Measurements from ENCODE around the gene ABTB2. TPM values are rescaled to one million over a fixed set of nuclear protein-coding genes. Genes with fewer than 3 reads are reported as not detected.

The ABTB2 gene
- total and polyA plus RNA-seq, 2 donors (not counting 1 experiment from before 2014, with no cell fraction given), result 1.0 to 5.8 TPM

DNA sequence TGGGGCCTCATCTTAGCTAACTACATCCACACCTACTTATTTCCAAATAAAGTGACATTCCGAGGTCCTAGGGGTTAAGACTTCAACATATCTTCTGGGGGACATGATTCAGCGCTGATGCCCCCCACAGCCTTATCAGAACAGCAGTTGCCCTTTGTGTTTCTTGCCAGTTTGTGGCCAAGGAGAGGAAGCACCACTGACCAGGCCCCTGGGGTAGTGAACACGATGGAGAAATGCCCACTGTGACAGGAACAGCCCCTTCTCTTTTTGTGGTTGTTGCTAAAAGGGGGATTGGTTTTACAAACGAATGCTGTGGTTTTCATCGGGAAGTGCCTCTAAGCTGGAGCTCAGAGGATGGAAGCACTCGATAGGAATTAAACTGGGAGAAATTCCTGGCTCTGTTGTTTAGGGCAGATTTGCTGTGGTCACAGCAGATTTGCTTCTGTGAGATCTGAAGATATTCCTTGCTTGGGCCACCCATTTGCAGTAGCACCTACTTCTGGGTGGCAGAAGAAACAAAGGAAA is 88.8 kb downstream of the ABTB2 start:
- TF ChIP-seq EZH2 (IDR thresholded peaks at IDR 0.05; ENCODE audit: low read length, missing control alignments) (no peak), CTCF (conservative IDR thresholded peaks at IDR 0.05 in 1 of 2, IDR thresholded peaks at IDR 0.05 in 1 of 2; ENCODE audit: low read depth in 1 of 2, low read length in 2 of 2) (no peak)
- Histone ChIP-seq H3K27ac (ENCODE audit: insufficient read depth, low read length) (no peak overlapping the region), H4K20me1 (ENCODE audit: control insufficient read depth, extremely low read depth, insufficient read depth, low read length) (no peaks in the 10 kb centered on the region), H3K9ac (ENCODE audit: insufficient read depth, low read length) (no peak overlapping the region), H3K27me3 (ENCODE audit: control insufficient read depth, insufficient read depth, low read length) (no peaks in the 10 kb centered on the region), H3K36me3 (ENCODE audit: control insufficient read depth, insufficient read depth, low read length) (no peaks in the 10 kb centered on the region), H3K9me3 (ENCODE audit: control insufficient read depth, insufficient read depth, low read depth, low read length) (no peaks in the 10 kb centered on the region), H3K79me2 (ENCODE audit: control insufficient read depth, insufficient read depth, low read length) (no peaks in the 10 kb centered on the region), H3K4me1 (ENCODE audit: control insufficient read depth, extremely low read depth, insufficient read depth, low read length) (peaks cover 7% of the 10 kb centered on the region), H2AFZ (ENCODE audit: low read length) (no peak overlapping the region), H3K4me2 (ENCODE audit: extremely low read depth, insufficient read depth, low read length) (no peak overlapping the region), H3K4me3 (replicated peaks in 1 of 4; ENCODE audit: control extremely low read depth in 1 of 4, insufficient read depth in 1 of 4, low read depth in 3 of 4, low read length in 4 of 4) (no peak overlapping the region)
- DNase-seq (ENCODE audit: low read depth in 2 of 2), result peak in 1 of 2 donors; percentile 43

- no peak overlapping the region for H3K9ac ChIP-seq (ENCODE audit: insufficient read depth, low read length)
- H3K9me3 ChIP-seq (ENCODE audit: control insufficient read depth, insufficient read depth, low read depth, low read length), result no peaks in the 10 kb centered on the region
- TF ChIP-seq CTCF (conservative IDR thresholded peaks at IDR 0.05 in 1 of 2, IDR thresholded peaks at IDR 0.05 in 1 of 2; ENCODE audit: low read depth in 1 of 2, low read length in 2 of 2) (no peak), EZH2 (IDR thresholded peaks at IDR 0.05; ENCODE audit: low read length, missing control alignments) (no peak)
- no peak overlapping the region for H2AFZ ChIP-seq (ENCODE audit: low read length)
- no peak overlapping the region for H3K27ac ChIP-seq (ENCODE audit: insufficient read depth, low read length)
- H3K27me3 ChIP-seq (ENCODE audit: control insufficient read depth, insufficient read depth, low read length), result no peaks in the 10 kb centered on the region
- no peaks in the 10 kb centered on the region for H4K20me1 ChIP-seq (ENCODE audit: control insufficient read depth, extremely low read depth, insufficient read depth, low read length)
- no peak overlapping the region for H3K4me3 ChIP-seq (replicated peaks in 1 of 4; ENCODE audit: control extremely low read depth in 1 of 4, insufficient read depth in 1 of 4, low read depth in 3 of 4, low read length in 4 of 4)
- no peaks in the 10 kb centered on the region for H3K36me3 ChIP-seq (ENCODE audit: control insufficient read depth, insufficient read depth, low read length)
- H3K4me2 ChIP-seq (ENCODE audit: extremely low read depth, insufficient read depth, low read length), result no peak overlapping the region
- no peaks in the 10 kb centered on the region for H3K79me2 ChIP-seq (ENCODE audit: control insufficient read depth, insufficient read depth, low read length)
- no peak for DNase-seq (ENCODE audit: low read depth in 2 of 2)
- H3K4me1 ChIP-seq (ENCODE audit: control insufficient read depth, extremely low read depth, insufficient read depth, low read length), result peaks cover 7% of the 10 kb centered on the region
These were observed 90.4 kb downstream of the ABTB2 start for GRCh38 chr11:34267417-34267816.

DNA sequence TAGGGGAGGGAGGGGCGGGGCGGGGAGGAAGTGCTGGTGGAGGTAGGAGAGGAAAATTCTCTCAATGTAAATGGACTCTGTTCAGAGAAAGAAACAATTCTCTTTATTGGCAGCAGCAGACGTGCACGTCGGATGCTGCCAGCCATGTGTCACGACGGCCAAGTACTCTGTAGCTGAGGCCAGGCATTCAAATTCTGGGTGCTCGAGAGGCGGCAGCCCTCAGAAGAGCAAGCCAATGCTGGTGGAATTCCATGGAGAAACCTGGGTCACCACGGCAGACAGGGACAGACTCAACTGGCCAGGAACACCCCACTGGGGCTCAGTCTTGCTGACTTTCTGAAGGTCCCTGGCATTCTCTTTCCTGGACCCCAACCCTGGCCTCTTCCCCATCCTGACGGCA is 90.8 kb downstream of the ABTB2 start:
- H3K27me3 ChIP-seq (ENCODE audit: control insufficient read depth, insufficient read depth, low read length), result no peaks in the 10 kb centered on the region
- H3K4me1 ChIP-seq (ENCODE audit: control insufficient read depth, extremely low read depth, insufficient read depth, low read length), result peaks cover 7% of the 10 kb centered on the region
- no peaks in the 10 kb centered on the region for H3K9me3 ChIP-seq (ENCODE audit: control insufficient read depth, insufficient read depth, low read depth, low read length)
- no peak overlapping the region for H2AFZ ChIP-seq (ENCODE audit: low read length)
- no peak overlapping the region for H3K27ac ChIP-seq (ENCODE audit: insufficient read depth, low read length)
- no peak overlapping the region for H3K4me2 ChIP-seq (ENCODE audit: extremely low read depth, insufficient read depth, low read length)
- no peak for TF ChIP-seq CTCF (conservative IDR thresholded peaks at IDR 0.05 in 1 of 2, IDR thresholded peaks at IDR 0.05 in 1 of 2; ENCODE audit: low read depth in 1 of 2, low read length in 2 of 2)
- no peak for TF ChIP-seq EZH2 (IDR thresholded peaks at IDR 0.05; ENCODE audit: low read length, missing control alignments)
- no peak overlapping the region for H3K9ac ChIP-seq (ENCODE audit: insufficient read depth, low read length)
- H3K79me2 ChIP-seq (ENCODE audit: control insufficient read depth, insufficient read depth, low read length), result no peaks in the 10 kb centered on the region
- DNase-seq (ENCODE audit: low read depth in 2 of 2), result peak in 1 of 2 donors; percentile 55
- no peaks in the 10 kb centered on the region for H4K20me1 ChIP-seq (ENCODE audit: control insufficient read depth, extremely low read depth, insufficient read depth, low read length)
- no peak overlapping the region for H3K4me3 ChIP-seq (replicated peaks in 1 of 4; ENCODE audit: control extremely low read depth in 1 of 4, insufficient read depth in 1 of 4, low read depth in 3 of 4, low read length in 4 of 4)
- H3K36me3 ChIP-seq (ENCODE audit: control insufficient read depth, insufficient read depth, low read length), result no peaks in the 10 kb centered on the region
